Measurements from ENCODE around the gene ZG16B.

ZG16B gene

GRCh38 chr16:2871926-2872325 is 41.8 kb downstream of the ZG16B start:
- no peak for FAIRE-seq

- no peak for FAIRE-seq
Measured at GRCh38 chr16:2874032-2874911, 44.2 kb downstream of the ZG16B start.

GRCh38 chr16:2874912-2875362 is 44.8 kb downstream of the ZG16B start:
- FAIRE-seq: peak; percentile 86

GRCh38 chr16:2879854-2880508 is 49.9 kb downstream of the ZG16B start:
- FAIRE-seq: no peak
